ENCODE results near the gene MCTP1. TPM values are rescaled to one million over a fixed set of nuclear protein-coding genes. Genes with fewer than 3 reads are reported as not detected.

The MCTP1 gene
- total RNA-seq, 4 donors from 2014 or later = 27.2 to 238 (median 54.5) TPM

DNA sequence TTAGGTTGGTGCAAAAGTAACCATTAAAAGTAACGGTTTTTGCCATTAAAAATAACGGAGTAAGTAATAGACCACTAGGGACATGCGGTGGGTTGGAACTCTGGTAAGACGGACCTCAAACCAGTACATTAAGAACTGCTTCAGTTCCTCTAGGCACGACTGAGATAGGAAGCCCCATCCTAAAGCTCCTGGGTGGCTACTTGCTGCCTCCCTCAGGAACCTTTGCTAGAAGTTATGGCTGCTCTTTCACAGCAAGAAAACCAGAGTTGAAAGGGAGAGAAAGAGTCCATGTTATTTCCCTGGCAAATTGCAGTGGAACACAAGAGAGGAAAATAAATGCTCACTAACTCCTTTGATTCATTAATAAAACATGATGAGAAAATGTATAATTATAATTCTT, 47.6 kb downstream of the MCTP1 start:
- ATAC-seq (ENCODE audit: low FRiP score) (no peak), DNase-seq (ENCODE audit: low spot score) (no peak)
- TF ChIP-seq, protein P1, sequence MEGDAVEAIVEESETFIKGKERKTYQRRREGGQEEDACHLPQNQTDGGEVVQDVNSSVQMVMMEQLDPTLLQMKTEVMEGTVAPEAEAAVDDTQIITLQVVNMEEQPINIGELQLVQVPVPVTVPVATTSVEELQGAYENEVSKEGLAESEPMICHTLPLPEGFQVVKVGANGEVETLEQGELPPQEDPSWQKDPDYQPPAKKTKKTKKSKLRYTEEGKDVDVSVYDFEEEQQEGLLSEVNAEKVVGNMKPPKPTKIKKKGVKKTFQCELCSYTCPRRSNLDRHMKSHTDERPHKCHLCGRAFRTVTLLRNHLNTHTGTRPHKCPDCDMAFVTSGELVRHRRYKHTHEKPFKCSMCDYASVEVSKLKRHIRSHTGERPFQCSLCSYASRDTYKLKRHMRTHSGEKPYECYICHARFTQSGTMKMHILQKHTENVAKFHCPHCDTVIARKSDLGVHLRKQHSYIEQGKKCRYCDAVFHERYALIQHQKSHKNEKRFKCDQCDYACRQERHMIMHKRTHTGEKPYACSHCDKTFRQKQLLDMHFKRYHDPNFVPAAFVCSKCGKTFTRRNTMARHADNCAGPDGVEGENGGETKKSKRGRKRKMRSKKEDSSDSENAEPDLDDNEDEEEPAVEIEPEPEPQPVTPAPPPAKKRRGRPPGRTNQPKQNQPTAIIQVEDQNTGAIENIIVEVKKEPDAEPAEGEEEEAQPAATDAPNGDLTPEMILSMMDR (IDR thresholded peaks at IDR 0.05) = no peak

DNA sequence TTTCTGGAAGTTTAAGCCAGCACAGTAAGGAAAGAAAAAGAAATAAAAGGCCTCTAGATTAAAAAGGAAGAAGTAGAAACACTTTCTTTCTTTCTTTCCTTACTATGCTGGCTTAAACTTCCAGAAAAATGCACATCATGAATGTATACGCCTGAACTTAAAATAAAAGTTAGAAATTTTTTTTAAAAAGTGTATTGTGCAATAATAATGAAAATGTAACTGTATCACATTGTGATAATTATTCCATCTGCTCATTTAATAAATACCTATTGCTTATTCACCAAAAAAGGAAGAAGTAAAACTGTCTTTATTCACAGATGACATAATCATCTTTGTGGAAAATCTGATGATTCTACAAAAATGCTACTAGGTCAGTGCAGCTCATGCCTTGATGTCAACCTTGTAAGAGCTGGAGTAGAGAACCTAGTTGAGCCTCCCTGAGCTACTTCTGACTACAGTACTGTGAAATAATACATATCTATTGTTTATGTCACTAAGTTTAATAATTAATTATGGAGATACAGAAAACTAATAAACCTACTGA, 49.4 kb downstream of the MCTP1 start:
- ATAC-seq (ENCODE audit: low FRiP score) (no peak), DNase-seq (ENCODE audit: low spot score) (no peak)
- TF ChIP-seq, protein P1 (IDR thresholded peaks at IDR 0.05) = no peak

DNA sequence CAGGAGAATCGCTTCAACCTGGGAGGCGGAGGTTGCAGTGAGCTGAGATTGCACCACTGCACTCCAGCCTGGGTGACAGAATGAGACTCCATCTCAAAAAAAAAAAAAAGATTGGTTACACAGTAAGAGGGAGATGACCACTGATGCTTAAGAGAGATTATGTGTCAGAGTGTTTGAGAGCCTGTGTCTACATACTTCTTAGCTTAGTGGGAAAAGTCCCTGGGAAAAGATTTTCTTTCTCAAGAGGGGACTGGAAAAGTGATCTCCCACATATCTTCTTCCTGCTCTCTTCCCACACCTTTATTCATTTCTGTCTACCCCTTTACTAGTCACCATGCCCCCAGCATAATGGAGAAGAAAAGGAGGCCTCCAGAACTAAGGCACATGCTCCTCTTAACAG, 55.2 kb downstream of the MCTP1 start:
- ATAC-seq (ENCODE audit: low FRiP score) (no peak), DNase-seq (ENCODE audit: low spot score) (no peak)
- TF ChIP-seq, protein P1 (IDR thresholded peaks at IDR 0.05) = no peak

DNA sequence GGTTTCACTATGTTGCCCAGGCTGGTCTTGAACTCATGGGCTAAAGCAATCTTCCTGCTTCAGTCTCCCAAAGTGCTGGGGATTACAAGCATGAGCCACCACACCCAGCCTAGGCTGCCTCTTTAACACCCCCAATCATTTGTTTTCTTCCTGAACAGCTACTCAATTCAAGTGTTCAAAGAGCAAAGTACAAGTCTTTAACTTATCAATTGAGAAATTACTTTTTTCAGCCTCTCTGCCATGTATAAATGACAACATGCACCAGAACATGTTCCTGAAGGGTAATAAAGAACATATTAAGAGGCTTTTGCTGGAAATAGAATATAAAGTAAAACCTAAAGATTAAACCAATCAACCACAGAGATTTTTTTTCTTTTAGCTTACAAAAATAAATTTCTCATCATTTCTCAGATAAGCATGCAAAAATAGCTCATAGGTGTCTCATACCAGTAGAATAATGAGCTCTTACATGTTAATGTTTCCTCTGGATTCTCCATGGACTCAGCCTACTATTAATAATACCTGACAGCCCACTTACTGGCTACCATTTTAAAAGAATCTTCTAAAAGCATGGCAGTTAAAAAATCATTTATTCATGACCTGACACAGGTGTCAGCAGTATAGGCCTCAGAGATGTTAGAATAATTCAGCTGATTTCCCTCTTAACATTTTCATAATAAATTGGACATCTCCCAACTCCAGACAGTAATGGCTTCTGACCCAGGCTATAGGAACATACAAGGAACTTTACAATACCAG, 60.0 kb downstream of the MCTP1 start:
- ATAC-seq (ENCODE audit: low FRiP score) = no peak
- no peak for DNase-seq (ENCODE audit: low spot score)
- TF ChIP-seq, protein P1 (IDR thresholded peaks at IDR 0.05) = no peak

DNA sequence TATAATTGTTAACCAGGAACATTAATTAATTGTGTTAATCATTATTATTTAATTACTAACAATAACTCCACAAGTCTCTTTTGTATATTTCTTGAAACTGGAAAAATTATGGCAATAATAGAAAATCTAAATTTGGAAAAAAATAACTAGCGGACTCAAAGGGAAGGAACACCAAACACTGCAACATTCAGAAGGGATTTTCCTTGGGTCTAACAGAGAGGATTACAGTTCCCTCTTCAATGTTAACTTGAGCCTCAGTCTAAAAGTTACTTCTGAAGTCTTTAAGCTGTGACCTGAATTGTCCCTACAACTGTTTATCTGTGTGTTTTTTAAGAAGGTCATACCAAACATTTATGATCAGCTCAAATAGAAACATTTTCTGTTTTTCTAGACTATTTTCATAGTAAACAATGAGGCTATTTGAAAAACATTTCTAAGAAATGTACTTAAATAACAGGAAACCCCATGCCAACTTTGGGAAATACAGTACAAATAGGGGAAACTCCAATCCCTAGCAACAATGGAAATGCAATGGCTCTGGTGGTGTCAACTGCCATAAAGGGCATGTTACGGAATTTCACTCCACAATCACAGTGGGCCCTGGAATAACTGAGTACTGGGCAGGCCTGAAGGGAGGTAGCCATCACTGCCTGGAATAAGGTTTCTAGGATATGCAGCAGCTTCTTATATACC, 61.2 kb downstream of the MCTP1 start:
- TF ChIP-seq, protein P1 (IDR thresholded peaks at IDR 0.05) = no peak
- no peak for DNase-seq (ENCODE audit: low spot score)
- no peak for ATAC-seq (ENCODE audit: low FRiP score)

GRCh38 chr5:95222836-95223235, 62.1 kb downstream of the MCTP1 start:
- ATAC-seq (ENCODE audit: low FRiP score) (no peak), DNase-seq (ENCODE audit: low spot score) (no peak)
- TF ChIP-seq, protein P1 (IDR thresholded peaks at IDR 0.05) = no peak

All from omental fat pad (tissue), 4 donors.